WTC11 (cell line): ENCODE data around the gene MEGF8. TPM values are rescaled to one million over a fixed set of nuclear protein-coding genes. Genes with fewer than 3 reads are reported as not detected.

Experiments
- ATAC-seq: fragments of 200-7000 bp; cut with Tn5 transposase; 2 replicates; pipeline ENCODE4 v1.10.0; 2021; ENCODE audit warnings: mild to moderate bottlenecking, moderate library complexity
- CTCF ChIA-PET: fragments of 300-600 bp; sonication (Branson Sonifier 250); formaldehyde crosslinking; loops from one replicate; lab custom pipeline; 2021; ENCODE audit warnings: antibody characterized with exemption; lab: Charles Lee
- POLR2A ChIA-PET: fragments of 350-600 bp; sonication (Branson Sonifier 250); formaldehyde crosslinking; loops from one replicate; lab custom pipeline; 2021; ENCODE audit warnings: antibody characterized with exemption; lab: Charles Lee
- DNase-seq: peaks from one replicate; pipeline ENCODE4 v3.0.0; 2021; ENCODE audit warnings: low spot score
- H3K27ac Mint-ChIP-seq: 2 replicates; pipeline ENCODE4 v1.8.0; 2021; ENCODE audit warnings: mixed read lengths
- H3K27me3 Mint-ChIP-seq: 2 replicates; pipeline ENCODE4 v1.8.0; 2021; ENCODE audit warnings: low read depth, mild to moderate bottlenecking, moderate library complexity, mixed read lengths
- H3K36me3 Mint-ChIP-seq: 2 replicates; pipeline ENCODE4 v1.8.0; 2021; ENCODE audit warnings: mixed read lengths
- H3K4me1 Mint-ChIP-seq: 2 replicates; pipeline ENCODE4 v1.8.0; 2022; ENCODE audit warnings: mixed read lengths
- H3K4me3 Mint-ChIP-seq: 2 replicates; pipeline ENCODE4 v1.8.0; 2021; ENCODE audit warnings: mild to moderate bottlenecking, moderate library complexity, mixed read lengths
- H3K9me3 Mint-ChIP-seq: 2 replicates; pipeline ENCODE4 v1.8.0; 2021; ENCODE audit warnings: mixed read lengths
- GTF2I ChIP-seq: fragments of 250-450 bp; sonication (Bioruptor Pico); conservative IDR thresholded peaks from 2 replicates; pipeline ENCODE4 v1.4.0; 2021; ENCODE audit warnings: mild to moderate bottlenecking
- SOX15 ChIP-seq: fragments of 250-450 bp; sonication (Bioruptor Pico); IDR thresholded peaks from 2 replicates; pipeline ENCODE4 v1.9.0; 2021; ENCODE audit warnings: mild to moderate bottlenecking
- TEAD1 ChIP-seq: sonication (generic); formaldehyde crosslinking; IDR thresholded peaks from 2 replicates; pipeline ENCODE4 v1.8.0; 2022; ENCODE audit warnings: mild to moderate bottlenecking, missing genetic modification reagents
- ZNF121 ChIP-seq: sonication (generic); formaldehyde crosslinking; IDR thresholded peaks from 2 replicates; pipeline ENCODE4 v1.8.0; 2023; ENCODE audit warnings: missing genetic modification reagents
- total RNA-seq: library from RNA; stranded (reverse); gene quantifications from 3 replicates; pipeline ENCODE4 v1.2.3, GENCODE V29; 2021
- TF ChIP-seq, protein P1 (sequence below): fragments of 250-450 bp; sonication (Bioruptor Pico); IDR thresholded peaks from 2 replicates; pipeline ENCODE4 v1.8.0; 2021; ENCODE audit warnings: mild to moderate bottlenecking
- TF ChIP-seq, protein P2 (sequence below): sonication (generic); formaldehyde crosslinking; IDR thresholded peaks from 2 replicates; pipeline ENCODE4 v1.8.0; 2022; ENCODE audit warnings: mild to moderate bottlenecking, missing genetic modification reagents
- TF ChIP-seq, protein P3 (sequence below): fragments of 250-450 bp; sonication (Bioruptor Pico); conservative IDR thresholded peaks from 2 replicates; pipeline ENCODE4 v1.9.0; 2021; ENCODE audit warnings: mild to moderate bottlenecking
- TF ChIP-seq, protein P4 (sequence below): sonication (generic); formaldehyde crosslinking; IDR thresholded peaks from 2 replicates; pipeline ENCODE4 v1.8.1; 2023; ENCODE audit warnings: mild to moderate bottlenecking, moderate library complexity, missing genetic modification reagents
- TF ChIP-seq, protein P5 (sequence below): sonication (generic); formaldehyde crosslinking; IDR thresholded peaks from 2 replicates; pipeline ENCODE4 v1.8.1; 2022; ENCODE audit warnings: missing genetic modification reagents, borderline replicate concordance
- TF ChIP-seq, protein P6 (sequence below): fragments of 250-450 bp; sonication (Bioruptor Pico); IDR thresholded peaks from 2 replicates; pipeline ENCODE4 v2.1.2; 2022; ENCODE audit warnings: mild to moderate bottlenecking, moderate library complexity

Gene MEGF8
- total RNA-seq, 1 experiment from 2014 or later: 42.1 TPM

DNA sequence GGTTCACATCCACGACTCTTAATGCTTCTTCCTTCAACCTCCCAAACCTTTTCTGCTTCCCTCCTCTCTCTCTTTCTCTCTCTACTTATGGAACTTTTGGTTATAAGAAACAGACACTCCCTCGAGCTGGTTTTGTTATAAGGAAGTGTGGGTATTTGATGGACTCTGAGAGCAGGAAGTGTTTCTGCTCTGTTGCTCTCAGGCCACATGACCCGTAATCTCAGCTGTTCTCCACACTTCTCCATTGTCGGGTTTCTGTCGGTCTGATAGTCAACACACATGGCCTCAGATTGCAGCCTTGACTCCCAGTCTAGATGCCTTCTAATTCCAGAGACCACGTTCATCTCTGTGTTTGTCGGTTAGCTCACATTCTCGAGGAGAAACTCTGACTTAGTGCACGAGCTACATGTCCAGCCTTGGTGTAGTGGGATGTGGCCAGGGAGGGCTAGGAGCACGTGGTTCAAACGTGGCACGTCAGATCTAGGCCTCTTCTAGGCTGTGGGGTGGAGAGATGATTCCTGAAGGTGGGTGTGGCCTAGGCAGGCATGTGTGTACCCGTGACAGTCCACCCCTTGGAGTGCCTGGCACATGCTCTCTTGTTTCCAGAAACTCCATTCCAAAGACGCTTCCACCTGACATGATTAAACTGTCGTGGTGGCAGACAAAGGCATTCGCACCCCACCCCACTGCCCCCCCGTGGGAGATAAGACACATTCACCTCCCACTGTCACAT is 38.3 kb downstream of the MEGF8 start (continued):
- TF ChIP-seq, protein P1, sequence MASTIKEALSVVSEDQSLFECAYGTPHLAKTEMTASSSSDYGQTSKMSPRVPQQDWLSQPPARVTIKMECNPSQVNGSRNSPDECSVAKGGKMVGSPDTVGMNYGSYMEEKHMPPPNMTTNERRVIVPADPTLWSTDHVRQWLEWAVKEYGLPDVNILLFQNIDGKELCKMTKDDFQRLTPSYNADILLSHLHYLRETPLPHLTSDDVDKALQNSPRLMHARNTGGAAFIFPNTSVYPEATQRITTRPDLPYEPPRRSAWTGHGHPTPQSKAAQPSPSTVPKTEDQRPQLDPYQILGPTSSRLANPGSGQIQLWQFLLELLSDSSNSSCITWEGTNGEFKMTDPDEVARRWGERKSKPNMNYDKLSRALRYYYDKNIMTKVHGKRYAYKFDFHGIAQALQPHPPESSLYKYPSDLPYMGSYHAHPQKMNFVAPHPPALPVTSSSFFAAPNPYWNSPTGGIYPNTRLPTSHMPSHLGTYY (CRISPR knock-in tag): no peak
- TF ChIP-seq, protein P2, sequence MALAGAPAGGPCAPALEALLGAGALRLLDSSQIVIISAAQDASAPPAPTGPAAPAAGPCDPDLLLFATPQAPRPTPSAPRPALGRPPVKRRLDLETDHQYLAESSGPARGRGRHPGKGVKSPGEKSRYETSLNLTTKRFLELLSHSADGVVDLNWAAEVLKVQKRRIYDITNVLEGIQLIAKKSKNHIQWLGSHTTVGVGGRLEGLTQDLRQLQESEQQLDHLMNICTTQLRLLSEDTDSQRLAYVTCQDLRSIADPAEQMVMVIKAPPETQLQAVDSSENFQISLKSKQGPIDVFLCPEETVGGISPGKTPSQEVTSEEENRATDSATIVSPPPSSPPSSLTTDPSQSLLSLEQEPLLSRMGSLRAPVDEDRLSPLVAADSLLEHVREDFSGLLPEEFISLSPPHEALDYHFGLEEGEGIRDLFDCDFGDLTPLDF: no peak
- TF ChIP-seq, protein P3, sequence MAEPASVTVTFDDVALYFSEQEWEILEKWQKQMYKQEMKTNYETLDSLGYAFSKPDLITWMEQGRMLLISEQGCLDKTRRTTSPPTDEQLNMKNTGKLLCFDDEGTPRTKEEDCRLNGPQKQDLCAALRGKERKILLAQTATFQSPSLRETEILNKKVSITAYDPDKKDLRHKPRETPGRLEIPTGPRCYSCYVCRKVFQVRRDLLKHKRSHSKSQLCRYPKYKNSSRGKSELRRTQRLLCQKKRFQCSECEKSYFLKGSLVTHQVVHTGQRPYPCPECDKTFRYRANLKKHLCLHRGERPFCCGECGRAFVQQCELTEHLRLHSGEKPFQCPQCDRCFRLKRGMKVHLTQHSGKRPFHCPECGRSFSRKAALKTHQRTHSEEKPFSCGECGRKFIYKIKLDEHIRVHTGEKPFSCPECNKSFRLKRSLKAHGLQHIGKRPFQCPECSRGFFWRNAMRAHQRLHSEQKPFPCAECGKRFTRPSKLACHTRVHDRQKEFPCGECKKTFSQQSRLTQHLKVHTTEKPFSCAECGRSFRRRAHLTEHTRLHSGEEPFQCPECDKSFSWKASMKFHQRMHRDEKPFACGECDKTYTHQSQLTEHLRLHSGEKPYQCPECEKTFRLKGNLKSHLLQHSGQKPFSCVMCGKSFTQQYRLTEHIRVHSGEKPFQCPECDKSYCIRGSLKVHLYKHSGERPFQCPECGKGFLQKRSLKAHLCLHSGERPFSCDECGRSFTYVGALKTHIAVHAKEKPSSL: no peak
- TF ChIP-seq, protein P4, sequence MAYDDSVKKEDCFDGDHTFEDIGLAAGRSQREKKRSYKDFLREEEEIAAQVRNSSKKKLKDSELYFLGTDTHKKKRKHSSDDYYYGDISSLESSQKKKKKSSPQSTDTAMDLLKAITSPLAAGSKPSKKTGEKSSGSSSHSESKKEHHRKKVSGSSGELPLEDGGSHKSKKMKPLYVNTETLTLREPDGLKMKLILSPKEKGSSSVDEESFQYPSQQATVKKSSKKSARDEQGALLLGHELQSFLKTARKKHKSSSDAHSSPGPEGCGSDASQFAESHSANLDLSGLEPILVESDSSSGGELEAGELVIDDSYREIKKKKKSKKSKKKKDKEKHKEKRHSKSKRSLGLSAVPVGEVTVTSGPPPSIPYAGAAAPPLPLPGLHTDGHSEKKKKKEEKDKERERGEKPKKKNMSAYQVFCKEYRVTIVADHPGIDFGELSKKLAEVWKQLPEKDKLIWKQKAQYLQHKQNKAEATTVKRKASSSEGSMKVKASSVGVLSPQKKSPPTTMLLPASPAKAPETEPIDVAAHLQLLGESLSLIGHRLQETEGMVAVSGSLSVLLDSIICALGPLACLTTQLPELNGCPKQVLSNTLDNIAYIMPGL (CRISPR knock-in tag): no peak
- TF ChIP-seq GTF2I (CRISPR knock-in tag): no peak
- TF ChIP-seq, protein P5, sequence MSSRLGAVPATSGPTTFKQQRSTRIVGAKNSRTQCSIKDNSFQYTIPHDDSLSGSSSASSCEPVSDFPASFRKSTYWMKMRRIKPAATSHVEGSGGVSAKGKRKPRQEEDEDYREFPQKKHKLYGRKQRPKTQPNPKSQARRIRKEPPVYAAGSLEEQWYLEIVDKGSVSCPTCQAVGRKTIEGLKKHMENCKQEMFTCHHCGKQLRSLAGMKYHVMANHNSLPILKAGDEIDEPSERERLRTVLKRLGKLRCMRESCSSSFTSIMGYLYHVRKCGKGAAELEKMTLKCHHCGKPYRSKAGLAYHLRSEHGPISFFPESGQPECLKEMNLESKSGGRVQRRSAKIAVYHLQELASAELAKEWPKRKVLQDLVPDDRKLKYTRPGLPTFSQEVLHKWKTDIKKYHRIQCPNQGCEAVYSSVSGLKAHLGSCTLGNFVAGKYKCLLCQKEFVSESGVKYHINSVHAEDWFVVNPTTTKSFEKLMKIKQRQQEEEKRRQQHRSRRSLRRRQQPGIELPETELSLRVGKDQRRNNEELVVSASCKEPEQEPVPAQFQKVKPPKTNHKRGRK (CRISPR knock-in tag): no peak
- TF ChIP-seq, protein P6, sequence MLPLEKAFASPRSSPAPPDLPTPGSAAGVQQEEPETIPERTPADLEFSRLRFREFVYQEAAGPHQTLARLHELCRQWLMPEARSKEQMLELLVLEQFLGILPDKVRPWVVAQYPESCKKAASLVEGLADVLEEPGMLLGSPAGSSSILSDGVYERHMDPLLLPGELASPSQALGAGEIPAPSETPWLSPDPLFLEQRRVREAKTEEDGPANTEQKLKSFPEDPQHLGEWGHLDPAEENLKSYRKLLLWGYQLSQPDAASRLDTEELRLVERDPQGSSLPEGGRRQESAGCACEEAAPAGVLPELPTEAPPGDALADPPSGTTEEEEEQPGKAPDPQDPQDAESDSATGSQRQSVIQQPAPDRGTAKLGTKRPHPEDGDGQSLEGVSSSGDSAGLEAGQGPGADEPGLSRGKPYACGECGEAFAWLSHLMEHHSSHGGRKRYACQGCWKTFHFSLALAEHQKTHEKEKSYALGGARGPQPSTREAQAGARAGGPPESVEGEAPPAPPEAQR (CRISPR knock-in tag): no peak

DNA sequence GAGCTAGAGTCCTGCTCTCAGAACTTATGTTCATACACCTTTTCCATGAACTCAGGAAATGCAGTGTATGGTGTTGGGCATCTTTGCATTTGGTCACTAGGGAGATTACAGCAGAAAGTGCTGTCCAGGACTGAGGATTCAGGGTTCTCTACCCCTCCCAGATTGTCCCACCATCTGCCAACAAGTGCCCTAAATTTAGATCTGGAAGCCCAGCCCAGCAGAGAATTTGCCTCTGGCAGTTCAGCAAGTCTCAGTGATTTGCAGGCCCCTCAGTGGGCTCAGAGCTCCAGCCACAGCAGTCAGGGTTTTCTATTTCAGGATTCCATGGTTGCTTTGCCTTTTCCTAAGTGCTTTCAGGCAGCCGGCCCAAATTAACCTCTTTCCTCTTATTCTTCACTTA is 41.2 kb downstream of the MEGF8 start:
- peaks cover 16% of the 10 kb centered on the region for H3K9me3 Mint-ChIP-seq
- DNase-seq (no peak), ATAC-seq (no peak)
- H3K4me3 Mint-ChIP-seq: no peak overlapping the region
- peak overlapping the region; percentile 91; the same call in 1 of the 2 replicates for H3K27ac Mint-ChIP-seq
- H3K27me3 Mint-ChIP-seq: no peaks in the 10 kb centered on the region
- TF ChIP-seq SOX15 (CRISPR knock-in tag) (no peak), TEAD1 (CRISPR knock-in tag) (no peak), ZNF121 (CRISPR knock-in tag) (no peak)
- TF ChIP-seq, protein P5 (CRISPR knock-in tag): no peak
- H3K36me3 Mint-ChIP-seq: peaks cover 35% of the 10 kb centered on the region
- peaks cover 59% of the 10 kb centered on the region for H3K4me1 Mint-ChIP-seq
- CTCF ChIA-PET: no interaction called here
- POLR2A ChIA-PET: no interaction called here
